CD4-positive, alpha-beta T cell treated with Interleukin-15 for 4 hours (primary cell): Measurements from ENCODE around the gene CUL1.

Experiments used
- DNase-seq: peaks from one replicate; pipeline ENCODE4 v3.0.0-alpha.2; 2020; ENCODE audit warnings: low spot score

CUL1 gene

GRCh38 chr7:148718431-148718830, 19.7 kb downstream of the CUL1 start:
- DNase-seq = no peak

DNA sequence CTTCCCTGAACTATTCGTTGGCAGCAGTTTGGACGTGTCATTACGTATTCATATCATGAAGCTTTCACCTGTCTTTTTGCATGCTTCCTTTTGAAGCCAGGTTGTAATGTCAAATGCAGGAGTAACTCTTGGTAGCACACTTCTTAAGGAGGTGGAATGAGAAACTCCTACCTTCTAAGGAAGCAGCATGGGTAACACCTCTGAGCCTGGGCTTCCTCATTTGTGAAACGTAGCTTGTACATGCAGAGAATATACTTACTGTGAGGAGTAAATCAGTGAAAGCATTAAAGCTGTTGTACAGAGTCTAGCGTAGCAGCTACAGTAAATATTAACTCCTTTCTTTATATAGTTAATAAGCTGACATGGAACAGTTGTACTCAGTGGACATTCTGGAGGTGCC, 21.1 kb downstream of the CUL1 start:
- no peak for DNase-seq

GRCh38 chr7:148720472-148720871, 21.8 kb downstream of the CUL1 start:
- no peak for DNase-seq

- DNase-seq = no peak
These were observed 22.7 kb downstream of the CUL1 start for GRCh38 chr7:148721390-148721789.

DNA sequence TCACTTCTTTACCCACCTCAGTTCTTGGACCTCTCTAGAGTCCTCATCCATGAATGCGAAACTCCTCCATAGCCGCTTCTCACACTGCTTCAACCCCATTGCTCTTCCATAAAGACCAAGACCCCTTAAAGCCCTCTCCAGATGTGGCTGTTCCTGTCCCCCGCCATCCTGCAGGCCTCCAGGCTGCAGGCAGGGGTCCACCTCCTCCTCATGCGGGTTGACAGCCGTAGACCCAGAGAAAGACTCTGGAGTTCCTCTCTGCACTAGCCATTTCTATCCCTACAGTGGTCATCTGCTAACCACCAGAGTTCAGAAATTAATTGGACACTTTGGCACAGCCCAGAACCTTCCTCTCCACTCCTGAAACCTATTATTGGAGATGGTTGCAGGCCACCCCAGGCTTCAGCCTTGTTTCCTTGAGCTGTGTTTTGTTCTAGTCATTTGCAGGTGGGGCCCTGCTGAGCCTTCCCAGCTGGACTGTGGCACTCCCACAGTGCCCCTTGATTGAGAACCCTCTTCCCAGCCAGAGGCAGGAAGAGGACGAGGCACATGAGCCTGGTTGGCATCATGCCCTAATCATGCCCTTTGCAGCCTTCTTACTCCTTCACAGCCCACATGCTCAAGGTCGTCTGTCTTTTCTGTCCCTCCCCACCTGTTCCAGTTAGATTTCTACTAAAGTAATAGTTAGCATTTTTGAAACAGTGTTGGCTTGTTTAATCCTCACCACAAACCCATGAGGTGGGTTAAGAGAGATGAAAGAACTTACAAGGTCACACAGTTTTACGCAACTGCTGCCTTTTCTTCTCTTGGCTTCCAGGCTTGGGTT, 23.9 kb downstream of the CUL1 start:
- DNase-seq = no peak

GRCh38 chr7:148723166-148723559, 24.5 kb downstream of the CUL1 start:
- DNase-seq = no peak

DNA sequence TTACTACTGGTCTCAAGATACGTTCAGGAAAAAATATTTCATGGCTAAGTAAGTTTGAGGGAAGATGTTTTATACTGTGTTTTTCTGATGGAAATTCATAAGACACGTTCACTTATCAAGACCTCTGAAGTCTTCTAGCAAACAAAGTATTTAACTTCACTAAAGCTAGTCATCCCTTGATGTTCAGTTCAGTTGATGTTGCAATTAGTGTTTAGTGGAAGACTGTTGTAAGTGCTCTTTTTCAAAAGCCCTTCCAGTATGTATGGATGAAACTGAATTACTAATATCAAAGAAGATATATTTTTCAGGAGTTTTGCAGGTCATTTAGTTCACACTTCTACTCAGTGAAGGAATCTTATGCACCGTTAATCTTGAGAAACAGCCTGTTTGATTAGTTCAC, 25.1 kb downstream of the CUL1 start:
- DNase-seq = no peak

- no peak for DNase-seq
These were observed 27.7 kb downstream of the CUL1 start for GRCh38 chr7:148726385-148726784.

DNA sequence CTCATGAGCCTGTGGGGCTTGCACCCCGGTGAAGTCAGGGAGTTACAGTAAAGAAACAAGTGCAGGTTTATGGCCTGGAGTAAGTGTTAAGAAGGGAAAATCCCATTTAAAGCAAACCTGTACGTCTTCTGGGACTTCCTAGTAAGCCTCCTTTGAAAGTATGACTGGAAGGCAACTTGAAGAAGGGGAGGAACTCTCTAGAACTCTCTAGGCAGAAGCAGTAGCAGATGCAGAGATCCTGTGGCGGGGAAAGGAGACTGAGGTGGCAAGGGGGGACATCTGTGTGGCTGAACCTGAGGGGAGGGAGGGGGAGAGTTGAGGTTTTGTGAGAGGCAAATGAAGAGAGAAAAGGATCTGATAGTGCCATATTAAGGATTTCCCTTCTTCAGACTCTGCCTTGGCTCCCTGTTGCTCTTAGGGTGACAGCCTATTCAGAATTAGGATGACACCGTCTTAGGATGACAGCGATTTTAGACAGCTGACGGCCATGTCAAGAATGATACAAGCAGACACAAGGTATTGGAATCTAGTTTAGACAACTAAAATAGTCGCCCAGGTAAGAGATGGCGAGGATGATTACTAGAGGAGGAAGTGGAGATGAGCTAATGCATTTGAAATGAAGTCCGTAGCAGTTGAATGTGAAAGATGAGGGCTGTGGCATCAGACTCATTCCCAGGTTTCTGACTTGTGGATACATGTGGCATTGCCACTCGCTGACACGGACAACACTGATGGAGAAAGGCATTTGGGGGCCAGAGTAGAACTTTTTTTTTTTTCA, 29.0 kb downstream of the CUL1 start:
- DNase-seq = no peak

GRCh38 chr7:148729984-148730733, 31.5 kb downstream of the CUL1 start:
- no peak for DNase-seq

DNA sequence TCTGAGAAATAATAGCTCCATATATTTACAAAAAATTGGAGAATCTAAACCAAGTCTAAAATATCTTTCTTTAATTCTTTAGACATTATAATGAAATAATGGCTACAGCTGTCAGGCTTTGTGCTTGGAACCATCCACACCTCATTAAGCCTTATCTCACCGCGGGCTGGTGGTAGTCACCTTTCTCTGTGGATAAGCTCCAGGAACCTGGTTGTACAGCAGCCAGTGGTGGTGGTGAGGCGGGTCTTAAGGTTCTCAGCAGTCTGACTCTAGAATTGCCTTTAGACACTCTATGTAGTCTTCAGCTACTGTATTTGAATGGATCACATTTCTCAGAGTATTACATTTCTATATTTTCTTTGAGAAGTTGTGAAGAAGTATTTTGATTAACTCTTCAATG, 34.2 kb downstream of the CUL1 start:
- DNase-seq = no peak

GRCh38 chr7:148733496-148733895, 34.8 kb downstream of the CUL1 start:
- no peak for DNase-seq

DNA sequence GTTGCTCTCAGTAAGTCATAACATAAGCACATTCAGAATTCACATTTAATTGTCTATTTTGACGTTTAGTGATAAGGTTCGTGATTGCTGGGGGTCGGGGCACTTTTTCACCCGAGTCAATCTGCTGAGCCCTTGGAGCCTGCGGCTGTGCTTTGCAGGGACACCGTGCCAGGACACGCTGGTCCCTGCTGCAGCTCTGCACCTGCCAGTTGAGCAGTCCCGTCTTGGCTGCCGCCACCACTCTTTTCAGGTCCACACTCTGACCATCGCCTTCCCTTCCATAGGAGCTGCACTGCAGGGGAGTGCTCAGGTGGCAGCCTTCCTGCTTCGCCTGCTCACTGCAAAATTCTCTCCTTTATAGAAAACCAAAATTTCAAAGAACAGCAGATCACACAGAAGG, 36.4 kb downstream of the CUL1 start:
- no peak for DNase-seq

- no peak for DNase-seq
These were observed 37.3 kb downstream of the CUL1 start for GRCh38 chr7:148735967-148736366.

- DNase-seq = no peak
These were observed 40.2 kb downstream of the CUL1 start for GRCh38 chr7:148738737-148739535.

DNA sequence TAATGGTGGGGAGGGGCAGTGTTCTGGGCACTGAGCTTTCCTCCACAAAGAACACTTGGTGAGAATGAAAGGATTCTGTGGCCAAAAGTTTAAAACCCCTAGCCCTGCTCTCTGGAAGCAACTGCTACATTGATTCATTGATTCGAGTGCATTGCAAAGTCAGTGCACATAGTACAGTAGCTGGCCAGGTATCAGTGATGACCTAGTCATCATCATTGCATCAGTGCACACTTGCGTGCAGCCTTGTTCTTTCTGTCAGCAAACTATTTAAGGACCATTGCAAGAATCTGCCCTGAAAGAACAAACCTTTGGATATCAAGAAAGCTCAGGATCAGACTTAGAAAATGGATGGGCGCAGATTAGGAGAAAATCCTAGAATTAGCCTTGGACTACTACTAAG, 47.4 kb downstream of the CUL1 start:
- DNase-seq = no peak

- peak; percentile 4 for DNase-seq
These were observed 48.6 kb downstream of the CUL1 start for GRCh38 chr7:148747274-148747673.

GRCh38 chr7:148750442-148751355, 52.0 kb downstream of the CUL1 start:
- no peak for DNase-seq

DNA sequence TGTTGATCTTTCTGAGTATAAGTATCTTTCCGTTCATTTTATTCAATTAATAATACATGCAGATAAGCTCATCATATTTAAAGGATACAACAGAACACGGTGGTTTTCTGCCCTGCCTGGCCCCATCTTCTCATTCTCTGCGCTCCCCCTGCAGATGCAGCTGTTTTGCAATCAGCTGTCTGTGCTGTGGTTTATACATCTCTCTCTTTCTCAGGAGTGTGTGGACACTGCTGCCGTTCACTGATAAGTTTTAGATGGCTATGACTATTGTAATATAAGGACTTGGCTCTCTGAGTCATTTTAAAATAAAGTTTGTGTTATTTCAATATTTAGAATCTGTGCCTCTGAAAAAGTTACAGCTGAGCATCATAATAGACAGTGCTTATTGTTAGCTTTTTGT, 54.5 kb downstream of the CUL1 start:
- DNase-seq = no peak

DNA sequence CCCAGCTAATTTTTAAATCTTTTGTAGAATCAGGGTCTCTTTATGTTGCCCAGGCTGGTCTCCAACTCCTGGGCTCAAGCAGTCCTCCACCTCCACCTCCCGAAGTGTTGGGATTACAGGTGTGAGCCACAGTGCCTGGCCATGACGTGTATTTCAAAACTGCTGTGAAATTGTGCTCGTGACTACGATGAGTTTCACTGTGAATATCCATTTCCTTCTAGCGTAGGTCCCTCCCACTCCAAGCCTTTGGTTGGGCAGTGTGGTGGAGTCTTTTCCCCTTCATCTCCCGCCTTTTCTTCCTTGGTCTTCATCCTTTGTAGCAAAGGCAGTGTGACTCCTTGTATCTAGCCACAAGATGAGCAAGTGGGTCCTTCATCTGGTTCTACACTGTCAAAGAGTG, 56.2 kb downstream of the CUL1 start:
- no peak for DNase-seq
